Tibial nerve (tissue), 4 donors: ENCODE measurements around the gene RFK. TPM values are rescaled to one million over a fixed set of nuclear protein-coding genes. Genes with fewer than 3 reads are reported as not detected.

Experiments used
- DNase-seq, 2 donors: peaks; one replicate each; pipeline ENCODE4 v3.0.0-alpha.2; 2019; ENCODE audit warnings: low spot score in 2 of 2
- H3K27ac ChIP-seq, 4 donors: fragments of 200-600 bp; sonication (generic) in 3 of 4; one replicate each; pipeline ENCODE4 v1.5.1; 2017 to 2019; ENCODE audit warnings: mild to moderate bottlenecking in 1 of 4
- H3K27me3 ChIP-seq, 2 donors: fragments of 200-600 bp; sonication (generic) in 1 of 2; one replicate each; pipeline versions ENCODE4 v1.5.1 to v1.6.0; 2017 to 2019
- H3K36me3 ChIP-seq, 3 donors: fragments of 200-600 bp; sonication (generic); one replicate each; pipeline ENCODE4 v1.5.1; 2018 to 2019
- H3K4me1 ChIP-seq, 4 donors: fragments of 200-600 bp; sonication (generic) in 3 of 4; one replicate each; pipeline ENCODE4 v1.5.1; 2017 to 2019
- H3K4me3 ChIP-seq, 4 donors: fragments of 200-600 bp; sonication (generic) in 3 of 4; one replicate each; pipeline ENCODE4 v1.5.1; 2017 to 2019; ENCODE audit warnings: mild to moderate bottlenecking in 1 of 4, moderate library complexity in 1 of 4
- H3K9me3 ChIP-seq, 4 donors: fragments of 200-600 bp; sonication (generic) in 3 of 4; one replicate each; pipeline ENCODE4 v1.5.1; 2017 to 2019
- CTCF ChIP-seq, 5 experiments: fragments of 200-600 bp in 3 of 5; fragments of 450-650 bp in 2 of 5; sonication (generic) in 3 of 5; IDR thresholded peaks; one replicate each; pipeline ENCODE4 v1.5.1; 2016 to 2019; ENCODE audit warnings: antibody characterized with exemption in 5 of 5, mild to moderate bottlenecking in 3 of 5, moderate library complexity in 2 of 5
- EP300 ChIP-seq, 2 donors: sonication (generic); formaldehyde crosslinking; IDR thresholded peaks; one replicate each; pipeline ENCODE4 v1.6.1; 2017; ENCODE audit warnings: antibody characterized with exemption in 2 of 2, mild to moderate bottlenecking in 1 of 2
- POLR2A ChIP-seq, 2 donors: fragments of 450-650 bp; IDR thresholded peaks; one replicate each; pipeline ENCODE4 v1.6.1; 2017; ENCODE audit warnings: antibody characterized with exemption in 2 of 2, mild to moderate bottlenecking in 2 of 2, moderate library complexity in 2 of 2
- WGBS, 2 donors: methylation state at CpG; one replicate each; pipeline ENCODE4 v1.1.5; 2018; 5-methylcytosine and 5-hydroxymethylcytosine counted together
- total RNA-seq, 4 donors: library from RNA; depleted of rRNA; stranded (reverse); fragments of >200 nt; gene quantifications; one replicate each; pipeline ENCODE4 v1.1.0, GENCODE V29; 2016

The RFK gene
- total RNA-seq, 4 donors from 2014 or later = 8.8 to 11.4 (median 9.9) TPM

GRCh38 chr9:76394960-76395252 lies 680 bp upstream of the RFK start:
- H3K27ac ChIP-seq = peak overlapping the region; percentile 89 to 95 (median 92)
- TF ChIP-seq POLR2A (IDR thresholded peaks at IDR 0.05) = no peak
- no peak for TF ChIP-seq CTCF (IDR thresholded peaks at IDR 0.05)
- TF ChIP-seq EP300 (IDR thresholded peaks at IDR 0.05) = no peak
- WGBS, 2 donors = 0 to 1% methylated on average over 11 of the region's 11 CpGs
- no peaks in the 10 kb centered on the region for H3K27me3 ChIP-seq
- peaks cover 0 to 5% (median 0%) of the 10 kb centered on the region in 3 donors for H3K36me3 ChIP-seq
- H3K9me3 ChIP-seq = no peaks in the 10 kb centered on the region
- H3K4me1 ChIP-seq = peaks cover 0 to 13% (median 4%) of the 10 kb centered on the region in 4 donors
- peak; percentile 22 to 38 for DNase-seq
- H3K4me3 ChIP-seq = peak overlapping the region; percentile 66 to 92 (median 84)

GRCh38 chr9:76390656-76391055 lies 3.6 kb downstream of the RFK start:
- H3K4me1 ChIP-seq = peaks cover 0 to 12% (median 3%) of the 10 kb centered on the region in 4 donors
- peaks cover 0 to 34% (median 0%) of the 10 kb centered on the region in 3 donors for H3K36me3 ChIP-seq
- 24 to 39% methylated on average over 1 of the region's 1 CpG for WGBS, 2 donors

GRCh38 chr9:76379494-76379893 lies 14.7 kb downstream of the RFK start:
- Histone ChIP-seq H3K36me3 (peaks cover 0 to 8% (median 0%) of the 10 kb centered on the region in 3 donors), H3K9me3 (no peaks in the 10 kb centered on the region), H3K27ac (no peak overlapping the region), H3K4me3 (no peak overlapping the region), H3K27me3 (no peaks in the 10 kb centered on the region), H3K4me1 (peaks cover 0 to 12% (median 0%) of the 10 kb centered on the region in 4 donors)
- TF ChIP-seq POLR2A (IDR thresholded peaks at IDR 0.05) = no peak
- no peak for TF ChIP-seq CTCF (IDR thresholded peaks at IDR 0.05)
- no peak for TF ChIP-seq EP300 (IDR thresholded peaks at IDR 0.05)
- 77 to 85% methylated on average over 2 of the region's 2 CpGs for WGBS, 2 donors
- no peak for DNase-seq

More at GRCh38 chr9:76390656-76391055, 3.6 kb downstream of the RFK start:
- TF ChIP-seq EP300 (IDR thresholded peaks at IDR 0.05) (no peak), CTCF (IDR thresholded peaks at IDR 0.05) (no peak), POLR2A (IDR thresholded peaks at IDR 0.05) (no peak)
- H3K4me3 ChIP-seq = no peak overlapping the region
- H3K27me3 ChIP-seq = no peaks in the 10 kb centered on the region
- H3K27ac ChIP-seq = no peak overlapping the region
- H3K9me3 ChIP-seq = no peaks in the 10 kb centered on the region
- DNase-seq = no peak

GRCh38 chr9:76378367-76379073 lies 15.7 kb downstream of the RFK start:
- no peak overlapping the region for H3K27ac ChIP-seq
- no peaks in the 10 kb centered on the region for H3K9me3 ChIP-seq
- no peak overlapping the region for H3K4me3 ChIP-seq
- H3K4me1 ChIP-seq = peaks cover 0 to 22% (median 0%) of the 10 kb centered on the region in 4 donors
- WGBS, 2 donors = 89% methylated on average over 6 of the region's 6 CpGs
- H3K36me3 ChIP-seq = peaks cover 0 to 7% (median 0%) of the 10 kb centered on the region in 3 donors
- H3K27me3 ChIP-seq = no peaks in the 10 kb centered on the region
- TF ChIP-seq CTCF (IDR thresholded peaks at IDR 0.05) (no peak), EP300 (IDR thresholded peaks at IDR 0.05) (no peak), POLR2A (IDR thresholded peaks at IDR 0.05) (no peak)
- DNase-seq = no peak

GRCh38 chr9:76377791-76378190 lies 16.4 kb downstream of the RFK start:
- no peak for DNase-seq
- no peaks in the 10 kb centered on the region for H3K9me3 ChIP-seq
- TF ChIP-seq EP300 (IDR thresholded peaks at IDR 0.05) (no peak), CTCF (IDR thresholded peaks at IDR 0.05) (no peak), POLR2A (IDR thresholded peaks at IDR 0.05) (no peak)
- peaks cover 0 to 2% (median 0%) of the 10 kb centered on the region in 3 donors for H3K36me3 ChIP-seq
- H3K4me1 ChIP-seq = peaks cover 0 to 30% (median 2%) of the 10 kb centered on the region in 4 donors
- H3K4me3 ChIP-seq = no peak overlapping the region
- no peak overlapping the region for H3K27ac ChIP-seq
- no peaks in the 10 kb centered on the region for H3K27me3 ChIP-seq
